WTC11 (cell line): Measurements from ENCODE around the gene ATP2B3. TPM values are rescaled to one million over a fixed set of nuclear protein-coding genes. Genes with fewer than 3 reads are reported as not detected.
A peak's percentile ranks its signal among the peaks of the same experiment; 100 is the strongest.

Experiments
- ATAC-seq: fragments of 200-7000 bp; cut with Tn5 transposase; 2 replicates; pipeline ENCODE4 v1.10.0; 2021; ENCODE audit warnings: mild to moderate bottlenecking, moderate library complexity
- CTCF ChIA-PET: fragments of 300-600 bp; sonication (Branson Sonifier 250); formaldehyde crosslinking; loops from one replicate; lab custom pipeline; 2021; ENCODE audit warnings: antibody characterized with exemption; lab: Charles Lee
- POLR2A ChIA-PET: fragments of 350-600 bp; sonication (Branson Sonifier 250); formaldehyde crosslinking; loops from one replicate; lab custom pipeline; 2021; ENCODE audit warnings: antibody characterized with exemption; lab: Charles Lee
- DNase-seq: peaks from one replicate; pipeline ENCODE4 v3.0.0; 2021; ENCODE audit warnings: low spot score
- H3K27ac Mint-ChIP-seq: 2 replicates; pipeline ENCODE4 v1.8.0; 2021; ENCODE audit warnings: mixed read lengths
- H3K27me3 Mint-ChIP-seq: 2 replicates; pipeline ENCODE4 v1.8.0; 2021; ENCODE audit warnings: low read depth, mild to moderate bottlenecking, moderate library complexity, mixed read lengths
- H3K36me3 Mint-ChIP-seq: 2 replicates; pipeline ENCODE4 v1.8.0; 2021; ENCODE audit warnings: mixed read lengths
- H3K4me1 Mint-ChIP-seq: 2 replicates; pipeline ENCODE4 v1.8.0; 2022; ENCODE audit warnings: mixed read lengths
- H3K4me3 Mint-ChIP-seq: 2 replicates; pipeline ENCODE4 v1.8.0; 2021; ENCODE audit warnings: mild to moderate bottlenecking, moderate library complexity, mixed read lengths
- H3K9me3 Mint-ChIP-seq: 2 replicates; pipeline ENCODE4 v1.8.0; 2021; ENCODE audit warnings: mixed read lengths
- CBFB ChIP-seq: sonication (generic); formaldehyde crosslinking; IDR thresholded peaks from 2 replicates; pipeline ENCODE4 v1.8.1; 2022; ENCODE audit warnings: mild to moderate bottlenecking, low read depth, missing genetic modification reagents
- CTCF ChIP-seq: fragments of 200-600 bp; IDR thresholded peaks from 2 replicates; pipeline ENCODE4 v1.8.0; 2022; ENCODE audit warnings: antibody characterized with exemption
- EMX1 ChIP-seq: fragments of 250-450 bp; sonication (Bioruptor Pico); IDR thresholded peaks from 2 replicates; pipeline ENCODE4 v1.8.0; 2021; ENCODE audit warnings: mild to moderate bottlenecking
- ESRRA ChIP-seq: sonication (generic); formaldehyde crosslinking; IDR thresholded peaks from 2 replicates; pipeline ENCODE4 v1.8.1; 2022; ENCODE audit warnings: mild to moderate bottlenecking, missing genetic modification reagents, borderline replicate concordance
- GABPB1 ChIP-seq: sonication (generic); formaldehyde crosslinking; IDR thresholded peaks from 2 replicates; pipeline ENCODE4 v1.8.1; 2023; ENCODE audit warnings: mild to moderate bottlenecking, missing genetic modification reagents
- PREB ChIP-seq: sonication (generic); formaldehyde crosslinking; IDR thresholded peaks from 2 replicates; pipeline ENCODE4 v1.8.1; 2022; ENCODE audit warnings: mild to moderate bottlenecking, missing genetic modification reagents, moderate library complexity, borderline replicate concordance
- SP1 ChIP-seq: sonication (generic); formaldehyde crosslinking; conservative IDR thresholded peaks from 2 replicates; pipeline ENCODE4 v1.8.1; 2022; ENCODE audit warnings: missing genetic modification reagents
- TEAD1 ChIP-seq: sonication (generic); formaldehyde crosslinking; IDR thresholded peaks from 2 replicates; pipeline ENCODE4 v1.8.0; 2022; ENCODE audit warnings: mild to moderate bottlenecking, missing genetic modification reagents
- TP53 ChIP-seq: sonication (generic); formaldehyde crosslinking; IDR thresholded peaks from 2 replicates; pipeline ENCODE4 v1.8.1; 2023; ENCODE audit warnings: mild to moderate bottlenecking, missing genetic modification reagents
- USF1 ChIP-seq: sonication (generic); formaldehyde crosslinking; IDR thresholded peaks from 2 replicates; pipeline ENCODE4 v1.8.0; 2022; ENCODE audit warnings: mild to moderate bottlenecking, missing genetic modification reagents
- ZNF121 ChIP-seq: sonication (generic); formaldehyde crosslinking; IDR thresholded peaks from 2 replicates; pipeline ENCODE4 v1.8.0; 2023; ENCODE audit warnings: missing genetic modification reagents
- total RNA-seq: library from RNA; stranded (reverse); gene quantifications from 3 replicates; pipeline ENCODE4 v1.2.3, GENCODE V29; 2021
- TF ChIP-seq, protein P1 (sequence below): sonication (generic); formaldehyde crosslinking; IDR thresholded peaks from 2 replicates; pipeline ENCODE4 v1.8.1; 2022; ENCODE audit warnings: mild to moderate bottlenecking, moderate library complexity, missing genetic modification reagents
- TF ChIP-seq, protein P2 (sequence below): sonication (generic); formaldehyde crosslinking; IDR thresholded peaks from 2 replicates; pipeline ENCODE4 v1.8.0; 2023; ENCODE audit warnings: missing genetic modification reagents, mild to moderate bottlenecking, borderline replicate concordance
- TF ChIP-seq, protein P3 (sequence below): fragments of 250-450 bp; sonication (Bioruptor Pico); IDR thresholded peaks from 2 replicates; pipeline ENCODE4 v1.9.0; 2021; ENCODE audit warnings: mild to moderate bottlenecking, borderline replicate concordance

Gene ATP2B3
- total RNA-seq, 1 experiment from 2014 or later = 0.28 TPM

- peaks cover 4% of the 10 kb centered on the region; the same call in 1 of the 2 replicates for H3K9me3 Mint-ChIP-seq
Observed at GRCh38 chrX:153626863-153627674, 109.6 kb downstream of the ATP2B3 start.

DNA sequence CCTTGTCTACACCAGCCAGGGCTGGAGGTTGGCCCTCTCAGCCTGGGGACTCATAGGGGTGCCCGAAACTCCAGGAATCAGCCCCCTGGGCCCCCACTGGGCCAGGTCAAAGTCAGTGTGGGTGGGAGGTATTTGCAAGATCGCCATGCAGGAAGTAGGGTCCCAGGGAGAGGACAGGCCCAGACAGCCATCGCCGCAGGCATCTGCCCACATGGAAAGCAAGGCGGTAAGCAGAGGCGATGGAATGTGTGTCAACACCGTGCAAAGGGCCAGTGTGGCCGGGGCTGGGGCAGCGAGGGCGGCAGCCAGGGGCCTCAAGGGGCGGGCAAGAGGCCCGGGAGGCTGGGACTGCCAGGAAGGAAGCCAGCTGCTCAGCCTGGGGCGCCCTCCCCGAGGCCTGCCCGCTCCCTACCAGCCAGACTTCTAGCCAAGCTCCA lies 110.3 kb downstream of the ATP2B3 start:
- POLR2A ChIA-PET = no interaction called here

More at GRCh38 chrX:153626863-153627674, 109.6 kb downstream of the ATP2B3 start:
- no peaks in the 10 kb centered on the region for H3K4me1 Mint-ChIP-seq
- ATAC-seq = no peak
- H3K36me3 Mint-ChIP-seq = no peaks in the 10 kb centered on the region
- ChIA-PET CTCF (interaction anchor here (2.6 kb wide), 1 partner anchor 9 kb away, joined by 10 read pairs; no protein-coding TSS in a partner anchor), POLR2A (no interaction called here)
- H3K4me3 Mint-ChIP-seq = no peak overlapping the region
- TF ChIP-seq GABPB1 (peak; percentile 34; the same call in 1 of the 2 replicates), CTCF (no peak), SP1 (CRISPR knock-in tag) (no peak)
- TF ChIP-seq, all 79 proteins: peak for 1
- no peak for DNase-seq
- Mint-ChIP-seq H3K27ac (no peak overlapping the region), H3K27me3 (no peaks in the 10 kb centered on the region; the same call in 1 of the 2 replicates)

GRCh38 chrX:153628129-153628528 lies 110.7 kb downstream of the ATP2B3 start:
- ChIA-PET POLR2A (no interaction called here), CTCF (interaction anchor here (1.1 to 1.7 kb wide), 2 partner anchors 8 to 74 kb away, joined by 4 to 6 read pairs; no protein-coding TSS in a partner anchor)
- Mint-ChIP-seq H3K4me1 (no peaks in the 10 kb centered on the region), H3K27me3 (no peaks in the 10 kb centered on the region; the same call in 1 of the 2 replicates), H3K4me3 (no peak overlapping the region), H3K9me3 (peaks cover 4% of the 10 kb centered on the region; the same call in 1 of the 2 replicates), H3K36me3 (no peaks in the 10 kb centered on the region), H3K27ac (no peak overlapping the region)
- ATAC-seq (no peak), DNase-seq (no peak)
- TF ChIP-seq ZNF121 (CRISPR knock-in tag) (no peak), TP53 (CRISPR knock-in tag) (no peak), TEAD1 (CRISPR knock-in tag) (no peak), EMX1 (no peak), PREB (CRISPR knock-in tag) (no peak), CBFB (no peak), ESRRA (no peak)
- TF ChIP-seq, protein P1, sequence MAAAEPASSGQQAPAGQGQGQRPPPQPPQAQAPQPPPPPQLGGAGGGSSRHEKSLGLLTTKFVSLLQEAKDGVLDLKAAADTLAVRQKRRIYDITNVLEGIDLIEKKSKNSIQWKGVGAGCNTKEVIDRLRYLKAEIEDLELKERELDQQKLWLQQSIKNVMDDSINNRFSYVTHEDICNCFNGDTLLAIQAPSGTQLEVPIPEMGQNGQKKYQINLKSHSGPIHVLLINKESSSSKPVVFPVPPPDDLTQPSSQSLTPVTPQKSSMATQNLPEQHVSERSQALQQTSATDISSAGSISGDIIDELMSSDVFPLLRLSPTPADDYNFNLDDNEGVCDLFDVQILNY (CRISPR knock-in tag) = no peak
- TF ChIP-seq, protein P2, sequence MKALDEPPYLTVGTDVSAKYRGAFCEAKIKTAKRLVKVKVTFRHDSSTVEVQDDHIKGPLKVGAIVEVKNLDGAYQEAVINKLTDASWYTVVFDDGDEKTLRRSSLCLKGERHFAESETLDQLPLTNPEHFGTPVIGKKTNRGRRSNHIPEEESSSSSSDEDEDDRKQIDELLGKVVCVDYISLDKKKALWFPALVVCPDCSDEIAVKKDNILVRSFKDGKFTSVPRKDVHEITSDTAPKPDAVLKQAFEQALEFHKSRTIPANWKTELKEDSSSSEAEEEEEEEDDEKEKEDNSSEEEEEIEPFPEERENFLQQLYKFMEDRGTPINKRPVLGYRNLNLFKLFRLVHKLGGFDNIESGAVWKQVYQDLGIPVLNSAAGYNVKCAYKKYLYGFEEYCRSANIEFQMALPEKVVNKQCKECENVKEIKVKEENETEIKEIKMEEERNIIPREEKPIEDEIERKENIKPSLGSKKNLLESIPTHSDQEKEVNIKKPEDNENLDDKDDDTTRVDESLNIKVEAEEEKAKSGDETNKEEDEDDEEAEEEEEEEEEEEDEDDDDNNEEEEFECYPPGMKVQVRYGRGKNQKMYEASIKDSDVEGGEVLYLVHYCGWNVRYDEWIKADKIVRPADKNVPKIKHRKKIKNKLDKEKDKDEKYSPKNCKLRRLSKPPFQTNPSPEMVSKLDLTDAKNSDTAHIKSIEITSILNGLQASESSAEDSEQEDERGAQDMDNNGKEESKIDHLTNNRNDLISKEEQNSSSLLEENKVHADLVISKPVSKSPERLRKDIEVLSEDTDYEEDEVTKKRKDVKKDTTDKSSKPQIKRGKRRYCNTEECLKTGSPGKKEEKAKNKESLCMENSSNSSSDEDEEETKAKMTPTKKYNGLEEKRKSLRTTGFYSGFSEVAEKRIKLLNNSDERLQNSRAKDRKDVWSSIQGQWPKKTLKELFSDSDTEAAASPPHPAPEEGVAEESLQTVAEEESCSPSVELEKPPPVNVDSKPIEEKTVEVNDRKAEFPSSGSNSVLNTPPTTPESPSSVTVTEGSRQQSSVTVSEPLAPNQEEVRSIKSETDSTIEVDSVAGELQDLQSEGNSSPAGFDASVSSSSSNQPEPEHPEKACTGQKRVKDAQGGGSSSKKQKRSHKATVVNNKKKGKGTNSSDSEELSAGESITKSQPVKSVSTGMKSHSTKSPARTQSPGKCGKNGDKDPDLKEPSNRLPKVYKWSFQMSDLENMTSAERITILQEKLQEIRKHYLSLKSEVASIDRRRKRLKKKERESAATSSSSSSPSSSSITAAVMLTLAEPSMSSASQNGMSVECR = no peak
- TF ChIP-seq, protein P3, sequence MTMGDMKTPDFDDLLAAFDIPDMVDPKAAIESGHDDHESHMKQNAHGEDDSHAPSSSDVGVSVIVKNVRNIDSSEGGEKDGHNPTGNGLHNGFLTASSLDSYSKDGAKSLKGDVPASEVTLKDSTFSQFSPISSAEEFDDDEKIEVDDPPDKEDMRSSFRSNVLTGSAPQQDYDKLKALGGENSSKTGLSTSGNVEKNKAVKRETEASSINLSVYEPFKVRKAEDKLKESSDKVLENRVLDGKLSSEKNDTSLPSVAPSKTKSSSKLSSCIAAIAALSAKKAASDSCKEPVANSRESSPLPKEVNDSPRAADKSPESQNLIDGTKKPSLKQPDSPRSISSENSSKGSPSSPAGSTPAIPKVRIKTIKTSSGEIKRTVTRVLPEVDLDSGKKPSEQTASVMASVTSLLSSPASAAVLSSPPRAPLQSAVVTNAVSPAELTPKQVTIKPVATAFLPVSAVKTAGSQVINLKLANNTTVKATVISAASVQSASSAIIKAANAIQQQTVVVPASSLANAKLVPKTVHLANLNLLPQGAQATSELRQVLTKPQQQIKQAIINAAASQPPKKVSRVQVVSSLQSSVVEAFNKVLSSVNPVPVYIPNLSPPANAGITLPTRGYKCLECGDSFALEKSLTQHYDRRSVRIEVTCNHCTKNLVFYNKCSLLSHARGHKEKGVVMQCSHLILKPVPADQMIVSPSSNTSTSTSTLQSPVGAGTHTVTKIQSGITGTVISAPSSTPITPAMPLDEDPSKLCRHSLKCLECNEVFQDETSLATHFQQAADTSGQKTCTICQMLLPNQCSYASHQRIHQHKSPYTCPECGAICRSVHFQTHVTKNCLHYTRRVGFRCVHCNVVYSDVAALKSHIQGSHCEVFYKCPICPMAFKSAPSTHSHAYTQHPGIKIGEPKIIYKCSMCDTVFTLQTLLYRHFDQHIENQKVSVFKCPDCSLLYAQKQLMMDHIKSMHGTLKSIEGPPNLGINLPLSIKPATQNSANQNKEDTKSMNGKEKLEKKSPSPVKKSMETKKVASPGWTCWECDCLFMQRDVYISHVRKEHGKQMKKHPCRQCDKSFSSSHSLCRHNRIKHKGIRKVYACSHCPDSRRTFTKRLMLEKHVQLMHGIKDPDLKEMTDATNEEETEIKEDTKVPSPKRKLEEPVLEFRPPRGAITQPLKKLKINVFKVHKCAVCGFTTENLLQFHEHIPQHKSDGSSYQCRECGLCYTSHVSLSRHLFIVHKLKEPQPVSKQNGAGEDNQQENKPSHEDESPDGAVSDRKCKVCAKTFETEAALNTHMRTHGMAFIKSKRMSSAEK (CRISPR knock-in tag) = no peak

More for the DNA sequence above, 110.3 kb downstream of the ATP2B3 start:
- H3K36me3 Mint-ChIP-seq = no peaks in the 10 kb centered on the region
- H3K9me3 Mint-ChIP-seq = peaks cover 4% of the 10 kb centered on the region; the same call in 1 of the 2 replicates
- H3K4me1 Mint-ChIP-seq = no peaks in the 10 kb centered on the region
- CTCF ChIA-PET = interaction anchor here (1.1 kb wide), 1 partner anchor 8 kb away, joined by 6 read pairs; no protein-coding TSS in a partner anchor
- TF ChIP-seq GABPB1 (0 out of 2 replicates have a peak, but pooled peaks have one; percentile 29), CBFB (no peak), USF1 (no peak), SP1 (CRISPR knock-in tag) (no peak)
- TF ChIP-seq, all 79 proteins: peak for 1
- Mint-ChIP-seq H3K4me3 (no peak overlapping the region), H3K27ac (no peak overlapping the region), H3K27me3 (no peaks in the 10 kb centered on the region; the same call in 1 of the 2 replicates)
- DNase-seq (no peak), ATAC-seq (no peak)
